GM23338 (cell line): ENCODE measurements around the gene AMBRA1.

ENCODE experiments used
- CREB1 ChIP-seq: fragments of 250-450 bp; sonication (Bioruptor Pico); IDR thresholded peaks from 2 replicates; pipeline ENCODE4 v1.5.0; 2020; ENCODE audit warnings: low read depth, mild to moderate bottlenecking, moderate library complexity
- EZH2 ChIP-seq: fragments of 200-600 bp; sonication (generic); IDR thresholded peaks from one replicate; pipeline ENCODE4 v1.8.0; 2017; ENCODE audit warnings: antibody characterized with exemption, mild to moderate bottlenecking, low read depth; ENCODE audit not compliant: unreplicated experiment
- EZH2phosphoT487 ChIP-seq: fragments of 200-600 bp; sonication (generic); IDR thresholded peaks from one replicate; pipeline ENCODE4 v1.8.1; 2018; ENCODE audit warnings: antibody characterized with exemption; ENCODE audit not compliant: unreplicated experiment
- JUNB ChIP-seq: IDR thresholded peaks from one replicate; pipeline ENCODE4 v1.6.1; 2016; ENCODE audit warnings: antibody characterized with exemption; ENCODE audit not compliant: unreplicated experiment
- POLR2AphosphoS5 ChIP-seq: IDR thresholded peaks from 2 replicates; pipeline ENCODE4 v1.6.1; 2016; ENCODE audit warnings: antibody characterized with exemption, low read depth
- STAT1 ChIP-seq: IDR thresholded peaks from one replicate; pipeline ENCODE4 v1.6.1; 2016; ENCODE audit warnings: antibody characterized with exemption; ENCODE audit not compliant: unreplicated experiment
- TF ChIP-seq, protein P1 (sequence below), 2 experiments: fragments of 200-600 bp in 1 of 2; sonication (generic) in 1 of 2; conservative IDR thresholded peaks; 2 replicates each; pipeline versions ENCODE4 v1.5.1 to v1.6.1; 2016 to 2017; ENCODE audit warnings: antibody characterized with exemption in 2 of 2, low read depth in 2 of 2, mild to moderate bottlenecking in 2 of 2, moderate library complexity in 1 of 2
- TF ChIP-seq, protein P2 (sequence below): IDR thresholded peaks from one replicate; pipeline ENCODE4 v1.6.1; 2018; ENCODE audit warnings: antibody characterized with exemption; ENCODE audit not compliant: unreplicated experiment
- TF ChIP-seq, protein P3 (sequence below): IDR thresholded peaks from 2 replicates; pipeline ENCODE4 v1.6.1; 2016; ENCODE audit warnings: antibody characterized with exemption
- TF ChIP-seq, protein P4 (sequence below): fragments of 250-450 bp; sonication (Bioruptor Pico); IDR thresholded peaks from 2 replicates; pipeline ENCODE4 v1.5.0; 2020; ENCODE audit warnings: mild to moderate bottlenecking, moderate library complexity

DNA sequence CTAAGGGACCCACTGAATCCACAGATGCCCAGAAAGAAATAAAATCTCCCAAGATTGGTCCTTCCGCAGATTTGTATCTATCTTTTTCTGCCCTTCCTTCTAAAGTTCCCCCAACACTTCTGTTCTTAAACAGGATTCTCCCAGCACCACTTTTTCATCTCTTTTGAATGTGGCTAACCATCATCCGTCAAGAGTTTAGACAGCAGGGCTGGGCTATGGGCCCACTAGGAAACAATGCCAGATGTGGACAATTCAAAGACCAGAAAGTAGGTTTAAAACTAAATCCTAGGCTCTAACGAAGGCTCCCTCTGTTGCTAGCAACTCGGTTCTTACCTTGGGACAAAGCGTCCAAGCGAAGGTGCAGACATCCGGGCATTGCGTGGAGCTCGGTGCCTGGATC is 100.0 kb downstream of the AMBRA1 start:
- TF ChIP-seq, protein P1, sequence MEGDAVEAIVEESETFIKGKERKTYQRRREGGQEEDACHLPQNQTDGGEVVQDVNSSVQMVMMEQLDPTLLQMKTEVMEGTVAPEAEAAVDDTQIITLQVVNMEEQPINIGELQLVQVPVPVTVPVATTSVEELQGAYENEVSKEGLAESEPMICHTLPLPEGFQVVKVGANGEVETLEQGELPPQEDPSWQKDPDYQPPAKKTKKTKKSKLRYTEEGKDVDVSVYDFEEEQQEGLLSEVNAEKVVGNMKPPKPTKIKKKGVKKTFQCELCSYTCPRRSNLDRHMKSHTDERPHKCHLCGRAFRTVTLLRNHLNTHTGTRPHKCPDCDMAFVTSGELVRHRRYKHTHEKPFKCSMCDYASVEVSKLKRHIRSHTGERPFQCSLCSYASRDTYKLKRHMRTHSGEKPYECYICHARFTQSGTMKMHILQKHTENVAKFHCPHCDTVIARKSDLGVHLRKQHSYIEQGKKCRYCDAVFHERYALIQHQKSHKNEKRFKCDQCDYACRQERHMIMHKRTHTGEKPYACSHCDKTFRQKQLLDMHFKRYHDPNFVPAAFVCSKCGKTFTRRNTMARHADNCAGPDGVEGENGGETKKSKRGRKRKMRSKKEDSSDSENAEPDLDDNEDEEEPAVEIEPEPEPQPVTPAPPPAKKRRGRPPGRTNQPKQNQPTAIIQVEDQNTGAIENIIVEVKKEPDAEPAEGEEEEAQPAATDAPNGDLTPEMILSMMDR (conservative IDR thresholded peaks at IDR 0.05; ENCODE audit: low read depth in 2 of 2), result no peak
- TF ChIP-seq EZH2 (no peak), POLR2AphosphoS5 (no peak), EZH2phosphoT487 (no peak), CREB1 (CRISPR knock-in tag) (no peak), JUNB (no peak), STAT1 (no peak)
- TF ChIP-seq, protein P2, sequence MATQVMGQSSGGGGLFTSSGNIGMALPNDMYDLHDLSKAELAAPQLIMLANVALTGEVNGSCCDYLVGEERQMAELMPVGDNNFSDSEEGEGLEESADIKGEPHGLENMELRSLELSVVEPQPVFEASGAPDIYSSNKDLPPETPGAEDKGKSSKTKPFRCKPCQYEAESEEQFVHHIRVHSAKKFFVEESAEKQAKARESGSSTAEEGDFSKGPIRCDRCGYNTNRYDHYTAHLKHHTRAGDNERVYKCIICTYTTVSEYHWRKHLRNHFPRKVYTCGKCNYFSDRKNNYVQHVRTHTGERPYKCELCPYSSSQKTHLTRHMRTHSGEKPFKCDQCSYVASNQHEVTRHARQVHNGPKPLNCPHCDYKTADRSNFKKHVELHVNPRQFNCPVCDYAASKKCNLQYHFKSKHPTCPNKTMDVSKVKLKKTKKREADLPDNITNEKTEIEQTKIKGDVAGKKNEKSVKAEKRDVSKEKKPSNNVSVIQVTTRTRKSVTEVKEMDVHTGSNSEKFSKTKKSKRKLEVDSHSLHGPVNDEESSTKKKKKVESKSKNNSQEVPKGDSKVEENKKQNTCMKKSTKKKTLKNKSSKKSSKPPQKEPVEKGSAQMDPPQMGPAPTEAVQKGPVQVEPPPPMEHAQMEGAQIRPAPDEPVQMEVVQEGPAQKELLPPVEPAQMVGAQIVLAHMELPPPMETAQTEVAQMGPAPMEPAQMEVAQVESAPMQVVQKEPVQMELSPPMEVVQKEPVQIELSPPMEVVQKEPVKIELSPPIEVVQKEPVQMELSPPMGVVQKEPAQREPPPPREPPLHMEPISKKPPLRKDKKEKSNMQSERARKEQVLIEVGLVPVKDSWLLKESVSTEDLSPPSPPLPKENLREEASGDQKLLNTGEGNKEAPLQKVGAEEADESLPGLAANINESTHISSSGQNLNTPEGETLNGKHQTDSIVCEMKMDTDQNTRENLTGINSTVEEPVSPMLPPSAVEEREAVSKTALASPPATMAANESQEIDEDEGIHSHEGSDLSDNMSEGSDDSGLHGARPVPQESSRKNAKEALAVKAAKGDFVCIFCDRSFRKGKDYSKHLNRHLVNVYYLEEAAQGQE, result no peak
- TF ChIP-seq, protein P3, sequence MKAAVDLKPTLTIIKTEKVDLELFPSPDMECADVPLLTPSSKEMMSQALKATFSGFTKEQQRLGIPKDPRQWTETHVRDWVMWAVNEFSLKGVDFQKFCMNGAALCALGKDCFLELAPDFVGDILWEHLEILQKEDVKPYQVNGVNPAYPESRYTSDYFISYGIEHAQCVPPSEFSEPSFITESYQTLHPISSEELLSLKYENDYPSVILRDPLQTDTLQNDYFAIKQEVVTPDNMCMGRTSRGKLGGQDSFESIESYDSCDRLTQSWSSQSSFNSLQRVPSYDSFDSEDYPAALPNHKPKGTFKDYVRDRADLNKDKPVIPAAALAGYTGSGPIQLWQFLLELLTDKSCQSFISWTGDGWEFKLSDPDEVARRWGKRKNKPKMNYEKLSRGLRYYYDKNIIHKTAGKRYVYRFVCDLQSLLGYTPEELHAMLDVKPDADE, result no peak
- TF ChIP-seq, protein P4, sequence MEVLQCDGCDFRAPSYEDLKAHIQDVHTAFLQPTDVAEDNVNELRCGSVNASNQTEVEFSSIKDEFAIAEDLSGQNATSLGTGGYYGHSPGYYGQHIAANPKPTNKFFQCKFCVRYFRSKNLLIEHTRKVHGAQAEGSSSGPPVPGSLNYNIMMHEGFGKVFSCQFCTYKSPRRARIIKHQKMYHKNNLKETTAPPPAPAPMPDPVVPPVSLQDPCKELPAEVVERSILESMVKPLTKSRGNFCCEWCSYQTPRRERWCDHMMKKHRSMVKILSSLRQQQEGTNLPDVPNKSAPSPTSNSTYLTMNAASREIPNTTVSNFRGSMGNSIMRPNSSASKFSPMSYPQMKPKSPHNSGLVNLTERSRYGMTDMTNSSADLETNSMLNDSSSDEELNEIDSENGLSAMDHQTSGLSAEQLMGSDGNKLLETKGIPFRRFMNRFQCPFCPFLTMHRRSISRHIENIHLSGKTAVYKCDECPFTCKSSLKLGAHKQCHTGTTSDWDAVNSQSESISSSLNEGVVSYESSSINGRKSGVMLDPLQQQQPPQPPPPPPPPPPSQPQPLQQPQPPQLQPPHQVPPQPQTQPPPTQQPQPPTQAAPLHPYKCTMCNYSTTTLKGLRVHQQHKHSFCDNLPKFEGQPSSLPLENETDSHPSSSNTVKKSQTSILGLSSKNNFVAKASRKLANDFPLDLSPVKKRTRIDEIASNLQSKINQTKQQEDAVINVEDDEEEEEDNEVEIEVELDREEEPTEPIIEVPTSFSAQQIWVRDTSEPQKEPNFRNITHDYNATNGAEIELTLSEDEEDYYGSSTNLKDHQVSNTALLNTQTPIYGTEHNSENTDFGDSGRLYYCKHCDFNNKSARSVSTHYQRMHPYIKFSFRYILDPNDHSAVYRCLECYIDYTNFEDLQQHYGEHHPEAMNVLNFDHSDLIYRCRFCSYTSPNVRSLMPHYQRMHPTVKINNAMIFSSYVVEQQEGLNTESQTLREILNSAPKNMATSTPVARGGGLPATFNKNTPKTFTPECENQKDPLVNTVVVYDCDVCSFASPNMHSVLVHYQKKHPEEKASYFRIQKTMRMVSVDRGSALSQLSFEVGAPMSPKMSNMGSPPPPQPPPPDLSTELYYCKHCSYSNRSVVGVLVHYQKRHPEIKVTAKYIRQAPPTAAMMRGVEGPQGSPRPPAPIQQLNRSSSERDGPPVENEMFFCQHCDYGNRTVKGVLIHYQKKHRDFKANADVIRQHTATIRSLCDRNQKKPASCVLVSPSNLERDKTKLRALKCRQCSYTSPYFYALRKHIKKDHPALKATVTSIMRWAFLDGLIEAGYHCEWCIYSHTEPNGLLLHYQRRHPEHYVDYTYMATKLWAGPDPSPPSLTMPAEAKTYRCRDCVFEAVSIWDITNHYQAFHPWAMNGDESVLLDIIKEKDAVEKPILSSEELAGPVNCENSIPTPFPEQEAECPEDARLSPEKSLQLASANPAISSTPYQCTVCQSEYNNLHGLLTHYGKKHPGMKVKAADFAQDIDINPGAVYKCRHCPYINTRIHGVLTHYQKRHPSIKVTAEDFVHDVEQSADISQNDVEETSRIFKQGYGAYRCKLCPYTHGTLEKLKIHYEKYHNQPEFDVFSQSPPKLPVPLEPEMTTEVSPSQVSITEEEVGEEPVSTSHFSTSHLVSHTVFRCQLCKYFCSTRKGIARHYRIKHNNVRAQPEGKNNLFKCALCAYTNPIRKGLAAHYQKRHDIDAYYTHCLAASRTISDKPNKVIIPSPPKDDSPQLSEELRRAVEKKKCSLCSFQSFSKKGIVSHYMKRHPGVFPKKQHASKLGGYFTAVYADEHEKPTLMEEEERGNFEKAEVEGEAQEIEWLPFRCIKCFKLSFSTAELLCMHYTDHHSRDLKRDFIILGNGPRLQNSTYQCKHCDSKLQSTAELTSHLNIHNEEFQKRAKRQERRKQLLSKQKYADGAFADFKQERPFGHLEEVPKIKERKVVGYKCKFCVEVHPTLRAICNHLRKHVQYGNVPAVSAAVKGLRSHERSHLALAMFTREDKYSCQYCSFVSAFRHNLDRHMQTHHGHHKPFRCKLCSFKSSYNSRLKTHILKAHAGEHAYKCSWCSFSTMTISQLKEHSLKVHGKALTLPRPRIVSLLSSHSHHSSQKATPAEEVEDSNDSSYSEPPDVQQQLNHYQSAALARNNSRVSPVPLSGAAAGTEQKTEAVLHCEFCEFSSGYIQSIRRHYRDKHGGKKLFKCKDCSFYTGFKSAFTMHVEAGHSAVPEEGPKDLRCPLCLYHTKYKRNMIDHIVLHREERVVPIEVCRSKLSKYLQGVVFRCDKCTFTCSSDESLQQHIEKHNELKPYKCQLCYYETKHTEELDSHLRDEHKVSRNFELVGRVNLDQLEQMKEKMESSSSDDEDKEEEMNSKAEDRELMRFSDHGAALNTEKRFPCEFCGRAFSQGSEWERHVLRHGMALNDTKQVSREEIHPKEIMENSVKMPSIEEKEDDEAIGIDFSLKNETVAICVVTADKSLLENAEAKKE (CRISPR knock-in tag), result no peak
